Right lobe of liver (tissue), 6 donors: Measurements from ENCODE around the gene MAPK4. TPM values are rescaled to one million over a fixed set of nuclear protein-coding genes. Genes with fewer than 3 reads are reported as not detected.
"Not testable (repeated sequence)": the region's sequence is repeated elsewhere in the genome, so short reads cannot be mapped to it uniquely, and the experiment has no call there.

Source experiments
- ATAC-seq, 4 donors: fragments of 200-7000 bp; cut with Tn5 transposase; one replicate each; pipeline ENCODE4 v1.9.1; 2020; ENCODE audit warnings: mild to moderate bottlenecking in 4 of 4, moderate library complexity in 4 of 4
- DNase-seq, 3 donors: peaks; one replicate each; pipeline ENCODE4 v3.0.0-alpha.2; 2020
- H3K27ac ChIP-seq, 3 donors: fragments of 200-600 bp; one replicate each; pipeline ENCODE4 v1.8.0; 2022
- H3K27me3 ChIP-seq, 2 donors: fragments of 200-600 bp; one replicate each; pipeline ENCODE4 v1.8.0; 2022
- H3K36me3 ChIP-seq, 4 donors: fragments of 200-600 bp; sonication (generic) in 1 of 4; one replicate each; pipeline versions ENCODE4 v1.5.1 to v1.8.0; 2017 to 2022; ENCODE audit warnings: control low read depth in 1 of 4
- H3K4me1 ChIP-seq, 4 donors: fragments of 200-600 bp; sonication (generic) in 1 of 4; one replicate each; pipeline versions ENCODE4 v1.5.1 to v1.8.0; 2017 to 2022; ENCODE audit warnings: control low read depth in 1 of 4
- H3K4me3 ChIP-seq, 3 donors: fragments of 200-600 bp; one replicate each; pipeline ENCODE4 v1.8.0; 2022
- H3K9me3 ChIP-seq, 4 donors: fragments of 200-600 bp; sonication (generic) in 1 of 4; one replicate each; pipeline versions ENCODE4 v1.5.1 to v1.8.0; 2017 to 2022; ENCODE audit warnings: control low read depth in 1 of 4
- POLR2A ChIP-seq: fragments of 450-650 bp; IDR thresholded peaks from one replicate; pipeline ENCODE4 v1.6.1; 2017; ENCODE audit warnings: antibody characterized with exemption, mild to moderate bottlenecking
- WGBS: methylation state at CpG from one replicate; pipeline ENCODE4 v1.1.6; 2018; ENCODE audit warnings: low coverage, low lambda C conversion rate; ENCODE audit not compliant: insufficient coverage; ENCODE audit errors: missing lambda C conversion rate; 5-methylcytosine and 5-hydroxymethylcytosine counted together
- intact Hi-C, 2 donors: fragments of 100-400 bp; cut with DNase I; formaldehyde crosslinking; loops; one replicate each; pipeline versions ENCODE4 v1.11.2 to v1.14.1; 2022
- total RNA-seq, 6 experiments: library from RNA; depleted of rRNA in 2 of 6; stranded (reverse); fragments of >200 nt in 2 of 6; fragmentation: NEBNext Ultra II Directional in 3 of 6; extraction: Animal tissue kit (Norgen Biotek cat#: 25700) in 3 of 6; gene quantifications; one replicate each; pipeline versions ENCODE4 v1.1.0 to v1.2.4, GENCODE V29; 2016 to 2023
- TF ChIP-seq, protein P1 (sequence below), 4 donors: fragments of 200-600 bp in 3 of 4; fragments of 450-650 bp in 1 of 4; IDR thresholded peaks; one replicate each; pipeline versions ENCODE4 v1.5.1 to v1.8.0; 2016 to 2022; ENCODE audit warnings: antibody characterized with exemption in 4 of 4, mild to moderate bottlenecking in 2 of 4
- donor health status: DM: no; HTN: yes; CAD: no.
- donor health status: DM: no; HTN: no; CAD: no.
- donor health status: DM: no; HTN: no; CAD: no.
- donor health status: DM: no; HTN: yes; CAD: no.
- donor health status: DM: no; HTN: yes; CAD: no.

MAPK4 gene
- total RNA-seq, 6 experiments from 2014 or later, result 0.33 to 8.3 (median 1.5) TPM

DNA sequence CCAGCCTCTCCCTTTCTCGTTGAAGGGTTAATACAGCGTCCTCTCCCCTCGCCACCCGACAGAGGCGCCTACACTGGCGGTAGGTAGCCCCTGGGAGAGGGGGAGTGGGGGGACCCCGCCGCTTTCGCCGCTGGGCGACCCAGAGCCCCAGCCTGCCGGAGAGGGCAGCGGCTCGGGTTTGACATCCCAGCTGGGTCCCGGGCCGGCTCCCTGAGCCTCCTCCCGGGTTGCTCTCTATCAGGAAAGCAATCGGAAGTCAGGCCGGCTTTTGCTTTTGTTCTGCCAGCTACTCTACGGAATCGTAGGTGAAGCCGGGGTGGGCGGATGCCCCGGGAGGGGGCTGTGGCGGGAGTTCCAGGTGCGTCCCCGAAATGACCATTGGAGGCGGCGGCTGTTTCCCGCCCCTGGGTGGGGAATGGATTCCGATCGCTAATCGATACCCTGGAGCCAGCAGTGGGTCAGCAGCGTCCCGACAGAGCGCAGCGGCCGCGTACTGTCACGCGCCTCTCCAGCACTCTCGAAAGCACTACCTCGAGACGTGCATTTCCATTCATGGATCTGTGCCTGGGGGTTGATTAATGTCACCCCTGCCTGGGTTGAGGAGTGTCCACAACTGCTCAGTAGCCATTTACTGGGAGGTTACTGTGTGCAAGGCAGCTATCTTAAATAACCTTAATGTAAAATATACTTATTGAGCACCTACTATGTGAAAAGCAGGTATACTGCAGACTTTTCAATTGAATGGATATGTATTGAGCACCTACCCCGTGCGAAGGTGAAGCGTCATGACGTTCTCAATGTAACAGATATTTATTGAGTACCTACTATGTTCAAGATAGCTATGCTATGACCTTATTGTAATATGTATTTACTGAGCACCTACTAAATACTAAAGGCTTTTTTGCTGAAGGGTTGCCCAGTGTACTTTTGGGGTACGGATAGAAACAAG lies 1.1 kb downstream of the MAPK4 start:
- Histone ChIP-seq H3K4me1 (peaks cover 0 to 13% (median 0%) of the 10 kb centered on the region in 4 donors), H3K9me3 (no peaks in the 10 kb centered on the region), H3K27me3 (no peaks in the 10 kb centered on the region), H3K27ac (peak overlapping the region in 1 of 3 donors; percentile 26), H3K36me3 (no peaks in the 10 kb centered on the region), H3K4me3 (peak overlapping the region; percentile 56 to 71 (median 70))
- WGBS, result 6% methylated on average over 17 of the region's 49 CpGs
- DNase-seq (peak in 2 of 3 donors; percentile 55 to 64), ATAC-seq (peak; percentile 45 to 69 (median 63))
- TF ChIP-seq POLR2A, result no peak
- TF ChIP-seq, protein P1, sequence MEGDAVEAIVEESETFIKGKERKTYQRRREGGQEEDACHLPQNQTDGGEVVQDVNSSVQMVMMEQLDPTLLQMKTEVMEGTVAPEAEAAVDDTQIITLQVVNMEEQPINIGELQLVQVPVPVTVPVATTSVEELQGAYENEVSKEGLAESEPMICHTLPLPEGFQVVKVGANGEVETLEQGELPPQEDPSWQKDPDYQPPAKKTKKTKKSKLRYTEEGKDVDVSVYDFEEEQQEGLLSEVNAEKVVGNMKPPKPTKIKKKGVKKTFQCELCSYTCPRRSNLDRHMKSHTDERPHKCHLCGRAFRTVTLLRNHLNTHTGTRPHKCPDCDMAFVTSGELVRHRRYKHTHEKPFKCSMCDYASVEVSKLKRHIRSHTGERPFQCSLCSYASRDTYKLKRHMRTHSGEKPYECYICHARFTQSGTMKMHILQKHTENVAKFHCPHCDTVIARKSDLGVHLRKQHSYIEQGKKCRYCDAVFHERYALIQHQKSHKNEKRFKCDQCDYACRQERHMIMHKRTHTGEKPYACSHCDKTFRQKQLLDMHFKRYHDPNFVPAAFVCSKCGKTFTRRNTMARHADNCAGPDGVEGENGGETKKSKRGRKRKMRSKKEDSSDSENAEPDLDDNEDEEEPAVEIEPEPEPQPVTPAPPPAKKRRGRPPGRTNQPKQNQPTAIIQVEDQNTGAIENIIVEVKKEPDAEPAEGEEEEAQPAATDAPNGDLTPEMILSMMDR (IDR thresholded peaks at IDR 0.05), result no peak
- intact Hi-C loops, result no loop called here

- H3K9me3 ChIP-seq, intact Hi-C loops, ATAC-seq, H3K4me3 ChIP-seq, H3K27me3 ChIP-seq, H3K27ac ChIP-seq, DNase-seq, H3K36me3 ChIP-seq: not testable (repeated sequence)
- 86% methylated on average over 1 of the region's 1 CpG for WGBS
- H3K4me1 ChIP-seq, result peaks cover 0 to 13% (median 0%) of the 10 kb centered on the region in 4 donors
Measured at GRCh38 chr18:50562258-50562657, 2.4 kb downstream of the MAPK4 start.

- intact Hi-C loops, result no loop called here
- H3K36me3 ChIP-seq, result no peaks in the 10 kb centered on the region
- WGBS, result 70% methylated on average over 3 of the region's 3 CpGs
- H3K4me3 ChIP-seq, result no peak overlapping the region
- no peak overlapping the region for H3K27ac ChIP-seq
- DNase-seq (no peak), ATAC-seq (no peak)
- TF ChIP-seq, protein P1 (IDR thresholded peaks at IDR 0.05), result no peak
- no peak for TF ChIP-seq POLR2A
- peaks cover 0 to 13% (median 0%) of the 10 kb centered on the region in 4 donors for H3K4me1 ChIP-seq
- no peaks in the 10 kb centered on the region for H3K27me3 ChIP-seq
- H3K9me3 ChIP-seq, result no peaks in the 10 kb centered on the region
Measured at GRCh38 chr18:50562686-50563085, 2.8 kb downstream of the MAPK4 start.

DNA sequence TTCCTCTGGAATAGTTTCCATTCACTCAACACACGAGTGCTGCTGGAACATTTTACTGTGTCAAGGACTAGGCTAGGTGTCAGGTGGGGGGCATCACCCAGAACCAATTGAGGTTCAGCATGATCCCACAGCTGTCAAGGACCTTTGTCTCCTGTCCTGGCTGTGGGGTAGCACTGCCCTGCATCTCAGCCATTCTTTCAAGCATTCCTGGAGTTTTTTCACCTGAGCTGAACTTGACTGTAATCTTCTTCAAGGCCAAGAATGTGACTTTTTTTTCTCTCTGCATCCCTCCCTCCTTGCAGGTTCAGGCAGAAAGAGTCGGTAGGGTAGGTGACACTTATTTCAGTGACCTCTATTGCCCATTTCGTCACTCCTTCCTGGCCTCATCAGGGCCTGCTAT lies 3.5 kb downstream of the MAPK4 start:
- DNase-seq (no peak), ATAC-seq (no peak)
- peaks cover 0 to 13% (median 0%) of the 10 kb centered on the region in 4 donors for H3K4me1 ChIP-seq
- intact Hi-C loops, result no loop called here
- no peak for TF ChIP-seq POLR2A
- TF ChIP-seq, protein P1 (IDR thresholded peaks at IDR 0.05), result no peak
- WGBS, result 69% methylated on average over 3 of the region's 3 CpGs
- no peaks in the 10 kb centered on the region for H3K27me3 ChIP-seq
- H3K36me3 ChIP-seq, result no peaks in the 10 kb centered on the region
- H3K27ac ChIP-seq, result no peak overlapping the region
- H3K9me3 ChIP-seq, result no peaks in the 10 kb centered on the region
- no peak overlapping the region for H3K4me3 ChIP-seq

DNA sequence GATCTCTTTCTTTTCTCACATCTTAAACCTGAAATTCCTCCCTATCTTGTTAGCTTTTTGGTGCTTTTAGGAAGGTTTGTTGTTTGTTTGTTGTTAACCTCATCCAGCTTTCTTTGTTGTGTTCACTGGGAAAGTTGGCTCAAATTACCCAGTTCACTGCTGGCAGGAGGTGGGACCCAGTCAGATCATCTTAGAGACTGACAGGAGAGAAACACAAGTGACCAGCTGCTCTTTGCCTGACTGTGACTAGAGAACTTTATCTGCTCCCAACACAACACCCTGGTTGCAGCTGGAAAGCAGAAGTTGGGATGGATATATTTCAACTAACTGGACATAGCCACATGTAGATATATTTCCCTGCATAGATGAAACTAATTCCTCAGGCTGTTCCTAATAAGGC lies 10.0 kb downstream of the MAPK4 start:
- Histone ChIP-seq H3K27ac (no peak overlapping the region), H3K4me1 (no peaks in the 10 kb centered on the region), H3K27me3 (no peaks in the 10 kb centered on the region), H3K9me3 (no peaks in the 10 kb centered on the region), H3K36me3 (no peaks in the 10 kb centered on the region), H3K4me3 (no peak overlapping the region)
- TF ChIP-seq, protein P1 (IDR thresholded peaks at IDR 0.05), result no peak
- no peak for TF ChIP-seq POLR2A
- intact Hi-C loops, result no loop called here
- ATAC-seq (no peak), DNase-seq (no peak)
